ENCODE data around the gene IQCM.

GRCh38 chr4:149512501-149512900 is 303.1 kb downstream of the IQCM start:
- TF ChIP-seq, protein P1, sequence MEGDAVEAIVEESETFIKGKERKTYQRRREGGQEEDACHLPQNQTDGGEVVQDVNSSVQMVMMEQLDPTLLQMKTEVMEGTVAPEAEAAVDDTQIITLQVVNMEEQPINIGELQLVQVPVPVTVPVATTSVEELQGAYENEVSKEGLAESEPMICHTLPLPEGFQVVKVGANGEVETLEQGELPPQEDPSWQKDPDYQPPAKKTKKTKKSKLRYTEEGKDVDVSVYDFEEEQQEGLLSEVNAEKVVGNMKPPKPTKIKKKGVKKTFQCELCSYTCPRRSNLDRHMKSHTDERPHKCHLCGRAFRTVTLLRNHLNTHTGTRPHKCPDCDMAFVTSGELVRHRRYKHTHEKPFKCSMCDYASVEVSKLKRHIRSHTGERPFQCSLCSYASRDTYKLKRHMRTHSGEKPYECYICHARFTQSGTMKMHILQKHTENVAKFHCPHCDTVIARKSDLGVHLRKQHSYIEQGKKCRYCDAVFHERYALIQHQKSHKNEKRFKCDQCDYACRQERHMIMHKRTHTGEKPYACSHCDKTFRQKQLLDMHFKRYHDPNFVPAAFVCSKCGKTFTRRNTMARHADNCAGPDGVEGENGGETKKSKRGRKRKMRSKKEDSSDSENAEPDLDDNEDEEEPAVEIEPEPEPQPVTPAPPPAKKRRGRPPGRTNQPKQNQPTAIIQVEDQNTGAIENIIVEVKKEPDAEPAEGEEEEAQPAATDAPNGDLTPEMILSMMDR (optimal IDR thresholded peaks at IDR 0.05 in 1 of 3, IDR thresholded peaks at IDR 0.05 in 1 of 3, conservative IDR thresholded peaks at IDR 0.05 in 1 of 3; ENCODE audit: extremely low read depth in 1 of 3, insufficient read depth in 2 of 3, low read length in 3 of 3) = no peak
- TF ChIP-seq EZH2 (IDR thresholded peaks at IDR 0.05; ENCODE audit: low read length) = no peak
